Gastroesophageal sphincter (tissue), 4 donors: Measurements from ENCODE around the gene PRMT5. TPM values are rescaled to one million over a fixed set of nuclear protein-coding genes. Genes with fewer than 3 reads are reported as not detected.

Experiments
- ATAC-seq: fragments of 150-250 bp; one replicate; pipeline ENCODE4 v1.9.1; 2016; ENCODE audit warnings: mild to moderate bottlenecking, moderate library complexity
- H3K27ac ChIP-seq, 4 donors: fragments of 200-600 bp; sonication (generic) in 3 of 4; 1 replicate in 3 of 4; 2 replicates in 1 of 4; pipeline ENCODE4 v1.5.1; 2016 to 2019
- H3K27me3 ChIP-seq: fragments of 200-600 bp; sonication (generic); one replicate; pipeline ENCODE4 v1.5.1; 2019
- H3K36me3 ChIP-seq, 2 donors: fragments of 200-600 bp; sonication (generic); one replicate each; pipeline ENCODE4 v1.5.1; 2019; ENCODE audit warnings: control low read depth in 1 of 2
- H3K4me1 ChIP-seq, 3 donors: fragments of 200-600 bp; sonication (generic); 1 replicate in 2 of 3; 2 replicates in 1 of 3; pipeline ENCODE4 v1.5.1; 2016 to 2019; ENCODE audit warnings: control low read depth in 2 of 3
- H3K4me3 ChIP-seq, 2 donors: fragments of 200-600 bp; sonication (generic); one replicate each; pipeline ENCODE4 v1.5.1; 2019; ENCODE audit warnings: mild to moderate bottlenecking in 1 of 2, moderate library complexity in 1 of 2
- H3K9me3 ChIP-seq, 3 donors: fragments of 200-600 bp; sonication (generic); one replicate each; pipeline ENCODE4 v1.5.1; 2017 to 2019; ENCODE audit warnings: control low read depth in 2 of 3
- EP300 ChIP-seq: sonication (generic); formaldehyde crosslinking; IDR thresholded peaks from one replicate; pipeline ENCODE4 v1.6.1; 2017; ENCODE audit warnings: antibody characterized with exemption, mild to moderate bottlenecking
- POLR2A ChIP-seq, 2 donors: fragments of 450-650 bp; IDR thresholded peaks; one replicate each; pipeline ENCODE4 v1.6.1; 2017; ENCODE audit warnings: antibody characterized with exemption in 2 of 2, mild to moderate bottlenecking in 2 of 2, moderate library complexity in 1 of 2
- POLR2AphosphoS5 ChIP-seq: sonication (generic); formaldehyde crosslinking; IDR thresholded peaks from one replicate; pipeline ENCODE4 v1.6.1; 2017; ENCODE audit warnings: antibody characterized with exemption
- WGBS, 2 donors: methylation state at CpG; one replicate each; pipeline ENCODE4 v1.1.5; 2018; ENCODE audit warnings: low coverage in 1 of 2; 5-methylcytosine and 5-hydroxymethylcytosine counted together
- total RNA-seq, 4 donors: library from RNA; depleted of rRNA; stranded (reverse); fragments of >200 nt; gene quantifications; one replicate each; pipeline ENCODE4 v1.1.0, GENCODE V29; 2016
- TF ChIP-seq, protein P1 (sequence below), 4 experiments: fragments of 200-600 bp in 2 of 4; fragments of 450-650 bp in 2 of 4; sonication (generic) in 1 of 4; IDR thresholded peaks; one replicate each; pipeline ENCODE4 v1.5.1; 2017 to 2019; ENCODE audit warnings: antibody characterized with exemption in 4 of 4, mild to moderate bottlenecking in 2 of 4, moderate library complexity in 2 of 4

The PRMT5 gene
- total RNA-seq, 4 donors from 2014 or later = 39.7 to 49.2 (median 43.2) TPM

DNA sequence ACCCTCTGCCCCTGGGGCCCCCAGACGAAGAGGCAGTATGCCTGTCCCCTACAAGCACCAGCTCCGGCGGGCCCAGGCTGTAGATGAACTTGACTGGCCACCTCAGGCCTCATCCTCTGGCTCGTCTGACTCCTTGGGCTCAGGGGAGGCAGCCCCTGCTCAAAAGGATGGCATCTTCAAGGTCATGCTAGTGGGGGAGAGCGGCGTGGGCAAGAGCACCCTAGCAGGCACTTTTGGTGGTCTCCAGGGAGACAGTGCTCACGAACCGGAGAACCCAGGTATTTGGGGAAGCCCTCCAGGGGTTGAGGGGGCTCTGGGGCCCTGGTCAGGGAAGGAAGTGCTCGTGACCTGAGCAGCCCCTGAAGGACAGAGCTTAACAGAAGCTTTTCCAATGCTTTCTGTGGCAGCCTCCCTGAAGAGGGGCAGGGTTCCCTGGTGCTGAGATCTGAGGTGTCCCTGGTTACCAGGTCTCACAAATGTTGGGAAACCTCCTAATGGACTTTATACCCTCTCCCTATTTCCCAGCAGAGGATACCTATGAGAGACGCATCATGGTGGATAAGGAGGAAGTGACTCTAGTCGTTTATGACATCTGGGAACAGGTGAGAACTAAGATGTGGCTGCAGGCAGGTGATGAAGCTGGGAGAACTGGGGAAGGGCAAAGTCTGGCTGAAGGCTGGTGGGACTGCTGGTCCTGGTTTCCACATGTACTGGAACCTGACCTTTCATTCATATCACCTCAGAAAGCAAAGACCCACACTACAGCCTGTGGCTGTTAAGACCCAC lies 44.2 kb downstream of the PRMT5 start:
- Histone ChIP-seq H3K4me3 (no peak overlapping the region), H3K36me3 (no peaks in the 10 kb centered on the region), H3K4me1 (peaks cover 0 to 41% (median 11%) of the 10 kb centered on the region in 3 donors), H3K27ac (no peak overlapping the region), H3K9me3 (no peaks in the 10 kb centered on the region), H3K27me3 (no peaks in the 10 kb centered on the region)
- no peak for ATAC-seq
- WGBS, 2 donors = 67% methylated on average over 1 of the region's 11 CpGs; no CpG with 5 or more reads in 1 of the 2 donors
- TF ChIP-seq POLR2A (IDR thresholded peaks at IDR 0.05) = no peak
- TF ChIP-seq EP300 = no peak
- TF ChIP-seq POLR2AphosphoS5 = no peak
- TF ChIP-seq, protein P1, sequence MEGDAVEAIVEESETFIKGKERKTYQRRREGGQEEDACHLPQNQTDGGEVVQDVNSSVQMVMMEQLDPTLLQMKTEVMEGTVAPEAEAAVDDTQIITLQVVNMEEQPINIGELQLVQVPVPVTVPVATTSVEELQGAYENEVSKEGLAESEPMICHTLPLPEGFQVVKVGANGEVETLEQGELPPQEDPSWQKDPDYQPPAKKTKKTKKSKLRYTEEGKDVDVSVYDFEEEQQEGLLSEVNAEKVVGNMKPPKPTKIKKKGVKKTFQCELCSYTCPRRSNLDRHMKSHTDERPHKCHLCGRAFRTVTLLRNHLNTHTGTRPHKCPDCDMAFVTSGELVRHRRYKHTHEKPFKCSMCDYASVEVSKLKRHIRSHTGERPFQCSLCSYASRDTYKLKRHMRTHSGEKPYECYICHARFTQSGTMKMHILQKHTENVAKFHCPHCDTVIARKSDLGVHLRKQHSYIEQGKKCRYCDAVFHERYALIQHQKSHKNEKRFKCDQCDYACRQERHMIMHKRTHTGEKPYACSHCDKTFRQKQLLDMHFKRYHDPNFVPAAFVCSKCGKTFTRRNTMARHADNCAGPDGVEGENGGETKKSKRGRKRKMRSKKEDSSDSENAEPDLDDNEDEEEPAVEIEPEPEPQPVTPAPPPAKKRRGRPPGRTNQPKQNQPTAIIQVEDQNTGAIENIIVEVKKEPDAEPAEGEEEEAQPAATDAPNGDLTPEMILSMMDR (IDR thresholded peaks at IDR 0.05) = no peak

DNA sequence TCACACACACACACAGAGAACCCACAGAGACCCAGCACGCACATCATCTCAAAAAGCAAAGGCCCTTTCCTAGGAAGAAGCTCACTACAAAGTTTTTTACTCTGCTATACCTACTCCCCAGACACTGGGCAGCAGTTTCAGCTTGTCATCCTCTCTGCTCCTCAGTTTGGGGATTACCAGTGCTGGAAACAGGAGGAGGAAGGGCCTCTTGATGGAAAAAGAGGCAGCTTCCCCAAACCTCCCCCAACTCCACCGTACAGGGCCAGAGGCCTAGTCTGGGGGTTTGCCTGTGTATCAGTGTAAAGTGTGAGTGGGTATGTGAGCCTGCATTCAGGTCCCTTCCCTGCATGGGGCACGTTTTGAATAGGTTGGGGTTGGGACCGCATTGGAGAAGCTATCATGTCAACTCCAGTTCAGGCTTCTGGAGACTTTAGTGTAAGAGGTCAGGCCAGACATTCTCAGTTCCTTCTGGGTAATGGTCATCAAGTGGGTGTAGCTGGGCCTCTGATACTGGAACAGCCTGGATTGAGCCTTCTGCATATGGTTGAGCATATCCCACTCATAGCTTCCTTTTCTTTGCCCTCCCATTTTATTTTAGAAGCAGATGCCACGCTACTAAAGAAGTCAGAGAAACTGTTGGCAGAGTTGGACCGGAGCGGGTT lies 45.0 kb downstream of the PRMT5 start:
- TF ChIP-seq, protein P1 (IDR thresholded peaks at IDR 0.05) = no peak
- TF ChIP-seq POLR2AphosphoS5 (no peak), EP300 (no peak), POLR2A (IDR thresholded peaks at IDR 0.05) (no peak)
- Histone ChIP-seq H3K9me3 (no peaks in the 10 kb centered on the region), H3K27ac (no peak overlapping the region), H3K36me3 (peaks cover 0 to 7% of the 10 kb centered on the region in 2 donors), H3K27me3 (no peaks in the 10 kb centered on the region), H3K4me1 (peaks cover 0 to 41% (median 11%) of the 10 kb centered on the region in 3 donors), H3K4me3 (no peak overlapping the region)
- WGBS, 2 donors = 100% methylated on average over 3 of the region's 7 CpGs; no CpG with 5 or more reads in 1 of the 2 donors
- no peak for ATAC-seq

DNA sequence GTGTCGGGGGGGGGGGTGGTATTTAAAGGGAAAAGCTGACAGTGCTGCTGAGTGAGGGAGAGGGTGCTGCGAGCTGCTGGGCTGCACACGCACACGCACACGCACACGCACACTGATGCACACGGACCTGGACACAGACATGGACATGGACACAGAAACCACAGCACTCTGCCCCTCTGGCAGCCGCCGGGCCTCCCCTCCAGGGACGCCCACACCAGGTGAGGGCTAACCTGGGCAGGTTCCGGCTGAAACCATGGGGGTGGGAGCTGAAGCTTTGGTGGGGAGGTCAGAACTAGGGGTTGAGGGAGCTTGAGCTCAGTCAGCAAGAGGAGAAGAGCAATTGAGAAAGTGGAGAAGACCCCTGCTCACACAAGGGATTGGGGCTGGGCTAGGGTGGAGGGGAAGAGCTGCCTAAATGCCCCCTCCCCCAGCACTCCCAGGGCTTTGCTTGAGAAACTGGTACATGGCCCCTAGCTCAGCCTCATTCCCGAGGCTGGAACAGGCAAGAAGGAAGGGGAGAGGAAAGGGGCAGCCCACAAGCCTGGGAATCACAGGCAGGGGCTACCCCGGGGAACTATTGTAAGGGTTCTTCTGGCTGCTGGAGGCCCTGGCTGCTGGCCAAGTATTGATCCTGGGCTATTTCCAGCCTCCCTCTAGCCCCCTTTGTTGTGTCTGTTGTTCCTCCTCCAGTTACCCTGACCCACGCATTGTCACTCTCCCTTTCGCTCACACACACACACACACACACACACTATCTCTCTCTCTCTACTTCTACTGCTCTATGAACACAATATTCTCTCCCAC lies 45.8 kb downstream of the PRMT5 start, which contains the start of gene REM2:
REM2 (plus strand) TSS at position 50 of the 804 bp plus-strand sequence; CDS start at position 116, 66 bp downstream.
- Histone ChIP-seq H3K27me3 (no peaks in the 10 kb centered on the region), H3K4me1 (peaks cover 0 to 41% (median 11%) of the 10 kb centered on the region in 3 donors), H3K9me3 (no peaks in the 10 kb centered on the region), H3K27ac (no peak within 1 kb of the TSS), H3K4me3 (no peak within 1 kb of the TSS), H3K36me3 (peaks cover 0 to 15% of the 10 kb centered on the region in 2 donors)
- 26 to 48% methylated on average over 3 to 8 of the region's 15 CpGs for WGBS, 2 donors
- TF ChIP-seq POLR2AphosphoS5 = peak; percentile 2
- TF ChIP-seq, protein P1 (IDR thresholded peaks at IDR 0.05) = no peak
- ATAC-seq = no peak

DNA sequence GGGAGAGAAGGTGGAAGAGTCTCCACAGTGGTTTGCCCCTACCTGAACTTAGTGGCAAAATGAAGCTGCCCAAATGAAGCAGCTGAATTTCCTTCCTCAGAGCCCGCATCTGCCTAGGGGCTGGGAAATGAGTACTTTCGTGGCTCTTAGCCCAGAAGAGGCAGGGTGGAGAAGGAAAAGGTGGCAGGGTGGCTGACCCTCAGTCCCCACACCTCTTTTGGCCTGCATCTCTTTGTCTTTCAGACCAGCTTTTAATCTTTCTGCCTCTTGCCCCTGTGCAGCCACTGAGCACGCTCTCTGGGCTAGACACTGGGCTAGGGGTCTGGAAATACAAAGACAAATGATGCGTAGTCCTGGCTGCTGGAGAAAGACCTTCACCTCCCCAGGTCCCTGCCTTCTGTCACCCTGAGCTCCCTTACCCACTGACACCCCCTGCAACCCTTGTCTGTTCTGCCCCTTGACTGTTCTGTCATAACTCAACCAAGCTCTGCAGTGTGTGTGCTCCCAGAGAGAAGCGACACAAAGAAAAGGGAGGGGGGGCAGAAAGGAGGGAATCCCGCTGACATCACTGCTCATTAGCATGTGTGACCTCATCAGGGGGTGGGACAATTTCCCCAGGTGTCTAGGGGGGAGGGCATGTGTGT lies 46.5 kb downstream of the PRMT5 start:
- H3K36me3 ChIP-seq = peaks cover 0 to 23% of the 10 kb centered on the region in 2 donors
- H3K27me3 ChIP-seq = no peaks in the 10 kb centered on the region
- H3K9me3 ChIP-seq = no peaks in the 10 kb centered on the region
- H3K4me3 ChIP-seq = no peak overlapping the region
- 19 to 40% methylated on average over 1 to 4 of the region's 6 CpGs for WGBS, 2 donors
- H3K27ac ChIP-seq = no peak overlapping the region
- ATAC-seq = no peak
- H3K4me1 ChIP-seq = peaks cover 0 to 35% (median 9%) of the 10 kb centered on the region in 3 donors
- TF ChIP-seq EP300 (no peak), POLR2AphosphoS5 (no peak), POLR2A (IDR thresholded peaks at IDR 0.05) (no peak)
- TF ChIP-seq, protein P1 (IDR thresholded peaks at IDR 0.05) = no peak
